GM23338 (cell line): Measurements from ENCODE around the gene MRPL20. TPM values are rescaled to one million over a fixed set of nuclear protein-coding genes. Genes with fewer than 3 reads are reported as not detected.

Source experiments
- ATAC-seq: fragments of 200-7000 bp; cut with Tn5 transposase; 3 replicates; pipeline ENCODE4 v1.9.1; 2020
- DNase-seq: peaks from one replicate; pipeline ENCODE4 v3.0.0-alpha.2; 2015; ENCODE audit warnings: low spot score
- H2AFZ ChIP-seq: fragments of 200-600 bp; sonication (generic); 2 replicates; pipeline ENCODE4 v1.8.0; 2016; ENCODE audit warnings: antibody characterized with exemption, mild to moderate bottlenecking, moderate library complexity
- H3F3A ChIP-seq: fragments of 200-600 bp; sonication (generic); replicated peaks from 2 replicates; pipeline ENCODE4 v1.8.0; 2017; ENCODE audit warnings: antibody characterized with exemption, mixed run types, low read depth
- H3K27ac ChIP-seq: fragments of 200-600 bp; sonication (generic); 2 replicates; pipeline ENCODE4 v1.6.1; 2016; ENCODE audit warnings: low read depth
- H3K27me3 ChIP-seq: fragments of 200-600 bp; sonication (generic); 2 replicates; pipeline ENCODE4 v1.8.0; 2016; ENCODE audit warnings: mild to moderate bottlenecking, mixed run types, moderate library complexity; ENCODE audit not compliant: insufficient read depth
- H3K36me3 ChIP-seq: fragments of 200-600 bp; sonication (generic); 2 replicates; pipeline ENCODE4 v1.8.0; 2016; ENCODE audit warnings: mild to moderate bottlenecking; ENCODE audit not compliant: insufficient read depth
- H3K4me1 ChIP-seq: fragments of 200-600 bp; sonication (generic); 2 replicates; pipeline ENCODE4 v1.8.0; 2016; ENCODE audit warnings: mild to moderate bottlenecking, moderate library complexity; ENCODE audit not compliant: insufficient read depth
- H3K4me2 ChIP-seq: fragments of 200-600 bp; sonication (generic); 2 replicates; pipeline ENCODE4 v1.7.1; 2017; ENCODE audit warnings: mixed run types
- H3K4me3 ChIP-seq: fragments of 200-600 bp; sonication (generic); 2 replicates; pipeline ENCODE4 v1.6.1; 2016; ENCODE audit warnings: mixed run types
- H3K79me2 ChIP-seq: fragments of 200-600 bp; sonication (generic); replicated peaks from 2 replicates; pipeline ENCODE4 v1.8.0; 2017; ENCODE audit warnings: mild to moderate bottlenecking; ENCODE audit not compliant: insufficient read depth
- H3K9me2 ChIP-seq: fragments of 200-600 bp; sonication (generic); 2 replicates; pipeline ENCODE4 v1.8.0; 2017; ENCODE audit not compliant: insufficient read depth
- H4K20me1 ChIP-seq: fragments of 200-600 bp; sonication (generic); replicated peaks from 2 replicates; pipeline ENCODE4 v1.8.0; 2017; ENCODE audit warnings: mild to moderate bottlenecking; ENCODE audit not compliant: insufficient read depth
- H3K27ac Mint-ChIP-seq: 2 replicates; pipeline ENCODE4 v1.8.0; 2020; ENCODE audit warnings: inconsistent platforms, mild to moderate bottlenecking, moderate library complexity, mixed read lengths
- H3K27me3 Mint-ChIP-seq: 3 replicates; pipeline ENCODE4 v1.8.0; 2022; ENCODE audit warnings: low read depth, mild to moderate bottlenecking, moderate library complexity, mixed read lengths, inconsistent platforms; ENCODE audit not compliant: insufficient read depth, poor library complexity
- H3K36me3 Mint-ChIP-seq: 3 replicates; pipeline ENCODE4 v1.8.0; 2021; ENCODE audit warnings: low read depth, mild to moderate bottlenecking, inconsistent platforms, moderate library complexity, mixed read lengths
- H3K4me1 Mint-ChIP-seq: 3 replicates; pipeline ENCODE4 v1.8.0; 2020; ENCODE audit warnings: mild to moderate bottlenecking, inconsistent platforms, mixed read lengths
- H3K4me3 Mint-ChIP-seq: 3 replicates; pipeline ENCODE4 v1.8.0; 2021; ENCODE audit warnings: moderate library complexity, mild to moderate bottlenecking, inconsistent platforms, mixed read lengths
- H3K9me3 Mint-ChIP-seq: 3 replicates; pipeline ENCODE4 v1.8.0; 2020; ENCODE audit warnings: moderate library complexity, mild to moderate bottlenecking, inconsistent platforms, mixed read lengths
- CREB1 ChIP-seq: fragments of 250-450 bp; sonication (Bioruptor Pico); IDR thresholded peaks from 2 replicates; pipeline ENCODE4 v1.5.0; 2020; ENCODE audit warnings: low read depth, mild to moderate bottlenecking, moderate library complexity
- EZH2 ChIP-seq: fragments of 200-600 bp; sonication (generic); IDR thresholded peaks from one replicate; pipeline ENCODE4 v1.8.0; 2017; ENCODE audit warnings: antibody characterized with exemption, mild to moderate bottlenecking, low read depth; ENCODE audit not compliant: unreplicated experiment
- EZH2phosphoT487 ChIP-seq: fragments of 200-600 bp; sonication (generic); IDR thresholded peaks from one replicate; pipeline ENCODE4 v1.8.1; 2018; ENCODE audit warnings: antibody characterized with exemption; ENCODE audit not compliant: unreplicated experiment
- JUNB ChIP-seq: IDR thresholded peaks from one replicate; pipeline ENCODE4 v1.6.1; 2016; ENCODE audit warnings: antibody characterized with exemption; ENCODE audit not compliant: unreplicated experiment
- NANOG ChIP-seq: IDR thresholded peaks from 2 replicates; pipeline ENCODE4 v1.6.1; 2016; ENCODE audit warnings: antibody characterized with exemption, borderline replicate concordance
- POLR2AphosphoS5 ChIP-seq: IDR thresholded peaks from 2 replicates; pipeline ENCODE4 v1.6.1; 2016; ENCODE audit warnings: antibody characterized with exemption, low read depth
- STAT1 ChIP-seq: IDR thresholded peaks from one replicate; pipeline ENCODE4 v1.6.1; 2016; ENCODE audit warnings: antibody characterized with exemption; ENCODE audit not compliant: unreplicated experiment
- ZNF114 ChIP-seq: fragments of 250-450 bp; sonication (Bioruptor Pico); IDR thresholded peaks from 2 replicates; pipeline ENCODE4 v1.5.0; 2020; ENCODE audit warnings: mild to moderate bottlenecking, moderate library complexity
- ZNF331 ChIP-seq: fragments of 250-450 bp; sonication (Bioruptor Pico); IDR thresholded peaks from 2 replicates; pipeline ENCODE4 v1.5.0; 2020; ENCODE audit warnings: low read depth, mild to moderate bottlenecking, moderate library complexity
- polyA plus RNA-seq: library from polyadenylated mRNA; unstranded; fragments of >200 nt; fragmentation: Nextera tagmentation; extraction: Ambion mirVana; gene quantifications from 2 replicates; pipeline ENCODE4 v1.2.1, GENCODE V29; 2016
- total RNA-seq: library from RNA; depleted of rRNA; stranded (reverse); fragments of >200 nt; shearing (Covaris generic); gene quantifications from 2 replicates; pipeline ENCODE4 v1.2.3, GENCODE V29; 2014
- TF ChIP-seq, protein P1 (sequence below): IDR thresholded peaks from one replicate; pipeline ENCODE4 v1.6.1; 2018; ENCODE audit warnings: antibody characterized with exemption; ENCODE audit not compliant: unreplicated experiment
- TF ChIP-seq, protein P2 (sequence below), 2 experiments: fragments of 200-600 bp in 1 of 2; sonication (generic) in 1 of 2; conservative IDR thresholded peaks; 2 replicates each; pipeline versions ENCODE4 v1.5.1 to v1.6.1; 2016 to 2017; ENCODE audit warnings: antibody characterized with exemption in 2 of 2, low read depth in 2 of 2, mild to moderate bottlenecking in 2 of 2, moderate library complexity in 1 of 2
- TF ChIP-seq, protein P3 (sequence below): fragments of 250-450 bp; sonication (Bioruptor Pico); IDR thresholded peaks from 2 replicates; pipeline ENCODE4 v1.5.0; 2020; ENCODE audit warnings: mild to moderate bottlenecking, moderate library complexity
- TF ChIP-seq, protein P4 (sequence below): IDR thresholded peaks from 2 replicates; pipeline ENCODE4 v1.6.1; 2016; ENCODE audit warnings: antibody characterized with exemption

MRPL20 gene
- total and polyA plus RNA-seq, 2 experiments from 2014 or later: 173 to 319 TPM

GRCh38 chr1:1398677-1399186, 8.4 kb downstream of the MRPL20 start:
- no peaks in the 10 kb centered on the region for H3K9me2 ChIP-seq
- ATAC-seq: peak; percentile 8
- H3K27ac ChIP-seq: peak overlapping the region; percentile 66; the same call in 1 of the 2 replicates
- Mint-ChIP-seq H3K9me3 (no peaks in the 10 kb centered on the region; the same call in 2 of the 3 replicates), H3K36me3 (peaks cover 80% of the 10 kb centered on the region), H3K27ac (peak overlapping the region; percentile 81), H3K4me1 (peaks cover 32% of the 10 kb centered on the region), H3K27me3 (peaks cover 24% of the 10 kb centered on the region), H3K4me3 (peak overlapping the region; percentile 96)
- no peak overlapping the region for H2AFZ ChIP-seq
- peaks cover 58% of the 10 kb centered on the region for H3F3A ChIP-seq
- H3K4me1 ChIP-seq: peaks cover 14% of the 10 kb centered on the region; the same call in 1 of the 2 replicates
- peaks cover 41% of the 10 kb centered on the region for H4K20me1 ChIP-seq
- H3K79me2 ChIP-seq: peaks cover 63% of the 10 kb centered on the region
- TF ChIP-seq, protein P1, sequence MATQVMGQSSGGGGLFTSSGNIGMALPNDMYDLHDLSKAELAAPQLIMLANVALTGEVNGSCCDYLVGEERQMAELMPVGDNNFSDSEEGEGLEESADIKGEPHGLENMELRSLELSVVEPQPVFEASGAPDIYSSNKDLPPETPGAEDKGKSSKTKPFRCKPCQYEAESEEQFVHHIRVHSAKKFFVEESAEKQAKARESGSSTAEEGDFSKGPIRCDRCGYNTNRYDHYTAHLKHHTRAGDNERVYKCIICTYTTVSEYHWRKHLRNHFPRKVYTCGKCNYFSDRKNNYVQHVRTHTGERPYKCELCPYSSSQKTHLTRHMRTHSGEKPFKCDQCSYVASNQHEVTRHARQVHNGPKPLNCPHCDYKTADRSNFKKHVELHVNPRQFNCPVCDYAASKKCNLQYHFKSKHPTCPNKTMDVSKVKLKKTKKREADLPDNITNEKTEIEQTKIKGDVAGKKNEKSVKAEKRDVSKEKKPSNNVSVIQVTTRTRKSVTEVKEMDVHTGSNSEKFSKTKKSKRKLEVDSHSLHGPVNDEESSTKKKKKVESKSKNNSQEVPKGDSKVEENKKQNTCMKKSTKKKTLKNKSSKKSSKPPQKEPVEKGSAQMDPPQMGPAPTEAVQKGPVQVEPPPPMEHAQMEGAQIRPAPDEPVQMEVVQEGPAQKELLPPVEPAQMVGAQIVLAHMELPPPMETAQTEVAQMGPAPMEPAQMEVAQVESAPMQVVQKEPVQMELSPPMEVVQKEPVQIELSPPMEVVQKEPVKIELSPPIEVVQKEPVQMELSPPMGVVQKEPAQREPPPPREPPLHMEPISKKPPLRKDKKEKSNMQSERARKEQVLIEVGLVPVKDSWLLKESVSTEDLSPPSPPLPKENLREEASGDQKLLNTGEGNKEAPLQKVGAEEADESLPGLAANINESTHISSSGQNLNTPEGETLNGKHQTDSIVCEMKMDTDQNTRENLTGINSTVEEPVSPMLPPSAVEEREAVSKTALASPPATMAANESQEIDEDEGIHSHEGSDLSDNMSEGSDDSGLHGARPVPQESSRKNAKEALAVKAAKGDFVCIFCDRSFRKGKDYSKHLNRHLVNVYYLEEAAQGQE: no peak
- TF ChIP-seq JUNB (no peak), NANOG (no peak), CREB1 (CRISPR knock-in tag) (no peak), STAT1 (no peak), EZH2 (no peak), POLR2AphosphoS5 (no peak), ZNF114 (CRISPR knock-in tag) (no peak), ZNF331 (no peak), EZH2phosphoT487 (no peak)
- TF ChIP-seq, protein P2, sequence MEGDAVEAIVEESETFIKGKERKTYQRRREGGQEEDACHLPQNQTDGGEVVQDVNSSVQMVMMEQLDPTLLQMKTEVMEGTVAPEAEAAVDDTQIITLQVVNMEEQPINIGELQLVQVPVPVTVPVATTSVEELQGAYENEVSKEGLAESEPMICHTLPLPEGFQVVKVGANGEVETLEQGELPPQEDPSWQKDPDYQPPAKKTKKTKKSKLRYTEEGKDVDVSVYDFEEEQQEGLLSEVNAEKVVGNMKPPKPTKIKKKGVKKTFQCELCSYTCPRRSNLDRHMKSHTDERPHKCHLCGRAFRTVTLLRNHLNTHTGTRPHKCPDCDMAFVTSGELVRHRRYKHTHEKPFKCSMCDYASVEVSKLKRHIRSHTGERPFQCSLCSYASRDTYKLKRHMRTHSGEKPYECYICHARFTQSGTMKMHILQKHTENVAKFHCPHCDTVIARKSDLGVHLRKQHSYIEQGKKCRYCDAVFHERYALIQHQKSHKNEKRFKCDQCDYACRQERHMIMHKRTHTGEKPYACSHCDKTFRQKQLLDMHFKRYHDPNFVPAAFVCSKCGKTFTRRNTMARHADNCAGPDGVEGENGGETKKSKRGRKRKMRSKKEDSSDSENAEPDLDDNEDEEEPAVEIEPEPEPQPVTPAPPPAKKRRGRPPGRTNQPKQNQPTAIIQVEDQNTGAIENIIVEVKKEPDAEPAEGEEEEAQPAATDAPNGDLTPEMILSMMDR (conservative IDR thresholded peaks at IDR 0.05; ENCODE audit: low read depth in 2 of 2): no peak
- TF ChIP-seq, protein P3, sequence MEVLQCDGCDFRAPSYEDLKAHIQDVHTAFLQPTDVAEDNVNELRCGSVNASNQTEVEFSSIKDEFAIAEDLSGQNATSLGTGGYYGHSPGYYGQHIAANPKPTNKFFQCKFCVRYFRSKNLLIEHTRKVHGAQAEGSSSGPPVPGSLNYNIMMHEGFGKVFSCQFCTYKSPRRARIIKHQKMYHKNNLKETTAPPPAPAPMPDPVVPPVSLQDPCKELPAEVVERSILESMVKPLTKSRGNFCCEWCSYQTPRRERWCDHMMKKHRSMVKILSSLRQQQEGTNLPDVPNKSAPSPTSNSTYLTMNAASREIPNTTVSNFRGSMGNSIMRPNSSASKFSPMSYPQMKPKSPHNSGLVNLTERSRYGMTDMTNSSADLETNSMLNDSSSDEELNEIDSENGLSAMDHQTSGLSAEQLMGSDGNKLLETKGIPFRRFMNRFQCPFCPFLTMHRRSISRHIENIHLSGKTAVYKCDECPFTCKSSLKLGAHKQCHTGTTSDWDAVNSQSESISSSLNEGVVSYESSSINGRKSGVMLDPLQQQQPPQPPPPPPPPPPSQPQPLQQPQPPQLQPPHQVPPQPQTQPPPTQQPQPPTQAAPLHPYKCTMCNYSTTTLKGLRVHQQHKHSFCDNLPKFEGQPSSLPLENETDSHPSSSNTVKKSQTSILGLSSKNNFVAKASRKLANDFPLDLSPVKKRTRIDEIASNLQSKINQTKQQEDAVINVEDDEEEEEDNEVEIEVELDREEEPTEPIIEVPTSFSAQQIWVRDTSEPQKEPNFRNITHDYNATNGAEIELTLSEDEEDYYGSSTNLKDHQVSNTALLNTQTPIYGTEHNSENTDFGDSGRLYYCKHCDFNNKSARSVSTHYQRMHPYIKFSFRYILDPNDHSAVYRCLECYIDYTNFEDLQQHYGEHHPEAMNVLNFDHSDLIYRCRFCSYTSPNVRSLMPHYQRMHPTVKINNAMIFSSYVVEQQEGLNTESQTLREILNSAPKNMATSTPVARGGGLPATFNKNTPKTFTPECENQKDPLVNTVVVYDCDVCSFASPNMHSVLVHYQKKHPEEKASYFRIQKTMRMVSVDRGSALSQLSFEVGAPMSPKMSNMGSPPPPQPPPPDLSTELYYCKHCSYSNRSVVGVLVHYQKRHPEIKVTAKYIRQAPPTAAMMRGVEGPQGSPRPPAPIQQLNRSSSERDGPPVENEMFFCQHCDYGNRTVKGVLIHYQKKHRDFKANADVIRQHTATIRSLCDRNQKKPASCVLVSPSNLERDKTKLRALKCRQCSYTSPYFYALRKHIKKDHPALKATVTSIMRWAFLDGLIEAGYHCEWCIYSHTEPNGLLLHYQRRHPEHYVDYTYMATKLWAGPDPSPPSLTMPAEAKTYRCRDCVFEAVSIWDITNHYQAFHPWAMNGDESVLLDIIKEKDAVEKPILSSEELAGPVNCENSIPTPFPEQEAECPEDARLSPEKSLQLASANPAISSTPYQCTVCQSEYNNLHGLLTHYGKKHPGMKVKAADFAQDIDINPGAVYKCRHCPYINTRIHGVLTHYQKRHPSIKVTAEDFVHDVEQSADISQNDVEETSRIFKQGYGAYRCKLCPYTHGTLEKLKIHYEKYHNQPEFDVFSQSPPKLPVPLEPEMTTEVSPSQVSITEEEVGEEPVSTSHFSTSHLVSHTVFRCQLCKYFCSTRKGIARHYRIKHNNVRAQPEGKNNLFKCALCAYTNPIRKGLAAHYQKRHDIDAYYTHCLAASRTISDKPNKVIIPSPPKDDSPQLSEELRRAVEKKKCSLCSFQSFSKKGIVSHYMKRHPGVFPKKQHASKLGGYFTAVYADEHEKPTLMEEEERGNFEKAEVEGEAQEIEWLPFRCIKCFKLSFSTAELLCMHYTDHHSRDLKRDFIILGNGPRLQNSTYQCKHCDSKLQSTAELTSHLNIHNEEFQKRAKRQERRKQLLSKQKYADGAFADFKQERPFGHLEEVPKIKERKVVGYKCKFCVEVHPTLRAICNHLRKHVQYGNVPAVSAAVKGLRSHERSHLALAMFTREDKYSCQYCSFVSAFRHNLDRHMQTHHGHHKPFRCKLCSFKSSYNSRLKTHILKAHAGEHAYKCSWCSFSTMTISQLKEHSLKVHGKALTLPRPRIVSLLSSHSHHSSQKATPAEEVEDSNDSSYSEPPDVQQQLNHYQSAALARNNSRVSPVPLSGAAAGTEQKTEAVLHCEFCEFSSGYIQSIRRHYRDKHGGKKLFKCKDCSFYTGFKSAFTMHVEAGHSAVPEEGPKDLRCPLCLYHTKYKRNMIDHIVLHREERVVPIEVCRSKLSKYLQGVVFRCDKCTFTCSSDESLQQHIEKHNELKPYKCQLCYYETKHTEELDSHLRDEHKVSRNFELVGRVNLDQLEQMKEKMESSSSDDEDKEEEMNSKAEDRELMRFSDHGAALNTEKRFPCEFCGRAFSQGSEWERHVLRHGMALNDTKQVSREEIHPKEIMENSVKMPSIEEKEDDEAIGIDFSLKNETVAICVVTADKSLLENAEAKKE (CRISPR knock-in tag): no peak
- TF ChIP-seq, protein P4, sequence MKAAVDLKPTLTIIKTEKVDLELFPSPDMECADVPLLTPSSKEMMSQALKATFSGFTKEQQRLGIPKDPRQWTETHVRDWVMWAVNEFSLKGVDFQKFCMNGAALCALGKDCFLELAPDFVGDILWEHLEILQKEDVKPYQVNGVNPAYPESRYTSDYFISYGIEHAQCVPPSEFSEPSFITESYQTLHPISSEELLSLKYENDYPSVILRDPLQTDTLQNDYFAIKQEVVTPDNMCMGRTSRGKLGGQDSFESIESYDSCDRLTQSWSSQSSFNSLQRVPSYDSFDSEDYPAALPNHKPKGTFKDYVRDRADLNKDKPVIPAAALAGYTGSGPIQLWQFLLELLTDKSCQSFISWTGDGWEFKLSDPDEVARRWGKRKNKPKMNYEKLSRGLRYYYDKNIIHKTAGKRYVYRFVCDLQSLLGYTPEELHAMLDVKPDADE: no peak
- no peak for DNase-seq
- H3K36me3 ChIP-seq: peaks cover 50% of the 10 kb centered on the region
- peak overlapping the region; percentile 96 for H3K4me2 ChIP-seq
- no peaks in the 10 kb centered on the region for H3K27me3 ChIP-seq
- H3K4me3 ChIP-seq: peak overlapping the region; percentile 97
